Measurements from ENCODE around the gene AHRR. TPM values are rescaled to one million over a fixed set of nuclear protein-coding genes. Genes with fewer than 3 reads are reported as not detected.

Gene AHRR
- total and polyA plus RNA-seq, 2 of the 4 experiments (the other 2 are of a cell fraction) = 15.6 to 37.1 TPM

DNA sequence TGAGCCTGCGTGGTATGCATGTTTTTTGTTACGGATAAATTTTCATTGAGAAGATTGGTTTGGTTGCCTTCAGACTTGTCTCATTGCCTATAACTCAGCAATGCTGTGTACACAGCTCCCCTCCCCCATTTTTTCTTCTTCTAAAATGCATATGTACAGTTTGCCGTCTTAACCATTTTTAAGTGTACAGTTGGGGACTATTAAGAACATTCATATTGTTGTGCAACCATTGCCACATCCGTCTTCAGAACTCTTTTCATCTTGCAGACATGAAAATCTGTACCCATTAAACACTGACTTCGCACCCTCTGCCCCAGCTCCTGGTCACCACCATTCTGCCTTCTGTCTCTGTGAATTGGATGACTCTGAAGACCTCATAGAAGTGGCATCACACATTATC, 127.6 kb downstream of the AHRR start:
- Histone ChIP-seq H3K14ac (replicated peaks; ENCODE audit: low read depth, low read length) (no peak overlapping the region), H2BK120ac (ENCODE audit: low read depth, low read length) (no peak overlapping the region), H4K8ac (ENCODE audit: low read depth in 2 of 2, low read length in 2 of 2) (no peak overlapping the region), H3K4me2 (ENCODE audit: low read depth, low read length) (no peak overlapping the region), H2BK5ac (ENCODE audit: low read depth, low read length, poor library complexity, severe bottlenecking) (no peak overlapping the region), H2AK5ac (ENCODE audit: low read depth, low read length) (no peak overlapping the region), H2BK15ac (ENCODE audit: low read depth, low read length) (no peak overlapping the region), H3K9ac (ENCODE audit: low read depth, low read length) (no peak overlapping the region), H3K4me3 (ENCODE audit: insufficient read depth, low read depth, low read length) (no peak overlapping the region), H3K9me1 (ENCODE audit: insufficient read depth, low read length) (peaks cover 13% of the 10 kb centered on the region; the same call in 1 of the 2 replicates), H3K4ac (ENCODE audit: low read depth, low read length) (no peak overlapping the region), H2BK20ac (ENCODE audit: low read depth, low read length) (no peak overlapping the region), H2AFZ (replicated peaks; ENCODE audit: low read length, poor library complexity) (no peak overlapping the region), H3K27me3 (ENCODE audit: control insufficient read depth, insufficient read depth, low read length) (no peaks in the 10 kb centered on the region), H3K56ac (ENCODE audit: extremely low read depth, insufficient read depth, low read length) (no peak overlapping the region), H3K79me1 (ENCODE audit: low read depth in 1 of 2, low read length in 2 of 2) (peaks cover 39 to 73% of the 10 kb centered on the region in 2 experiments), H3K36me3 (ENCODE audit: control insufficient read depth, insufficient read depth, low read length) (peaks cover 57% of the 10 kb centered on the region), H2AK9ac (replicated peaks; ENCODE audit: low read depth, low read length, poor library complexity) (no peak overlapping the region), H4K5ac (ENCODE audit: low read depth, low read length) (no peak overlapping the region), H3K4me1 (ENCODE audit: control insufficient read depth, insufficient read depth, low read length) (peaks cover 6% of the 10 kb centered on the region; the same call in 1 of the 2 replicates), H4K20me1 (ENCODE audit: insufficient read depth, low read length) (peaks cover 16% of the 10 kb centered on the region), H3K23ac (ENCODE audit: low read depth, low read length) (no peak overlapping the region), H4K91ac (ENCODE audit: insufficient read depth, low read depth, low read length) (no peak overlapping the region), H3K9me3 (ENCODE audit: control insufficient read depth, insufficient read depth, low read length) (peaks cover 7% of the 10 kb centered on the region), H3K18ac (ENCODE audit: low read depth, low read length) (no peak overlapping the region), H3K27ac (ENCODE audit: insufficient read depth, low read length) (no peak overlapping the region)
- intact Hi-C loops (cut with micrococcal nuclease) = no loop called here
- BruUV-seq (replicated peaks) = no TSS peak
- POLR2A ChIA-PET (ENCODE audit: unreplicated experiment) = no interaction called here
- ATAC-seq (ENCODE audit: low read depth) (no peak), DNase-seq (no peak)
- in situ Hi-C loops (cut with MboI; ENCODE audit: low sequenced_read_pairs) = no loop called here
- TF ChIP-seq FOS (IDR thresholded peaks at IDR 0.05; ENCODE audit: low read depth, low read length) = no peak
- no peak for TF ChIP-seq SMC3 (IDR thresholded peaks at IDR 0.05; ENCODE audit: low read depth, low read length)
- TF ChIP-seq CEBPB (IDR thresholded peaks at IDR 0.05; ENCODE audit: low read depth, low read length) = 0 out of 2 replicates have a peak, but pooled peaks have one; percentile 16
- CTCF ChIA-PET = no interaction called here
- WGBS, 2 experiments (ENCODE audit: extremely low coverage in 2 of 2, insufficient read length in 1 of 2) = no CpG with 5 or more reads among the region's 5 CpGs
- dilution Hi-C loops (cut with HindIII; ENCODE audit: low sequenced_read_pairs, unreplicated experiment) = no loop called here
